ENCODE measurements around the gene FAM177A1. TPM values are rescaled to one million over a fixed set of nuclear protein-coding genes. Genes with fewer than 3 reads are reported as not detected.
A peak's percentile ranks its signal among the peaks of the same experiment; 100 is the strongest.

The FAM177A1 gene
- total and polyA plus RNA-seq, 12 donors = 12.6 to 85.9 (median 44.7) TPM

DNA sequence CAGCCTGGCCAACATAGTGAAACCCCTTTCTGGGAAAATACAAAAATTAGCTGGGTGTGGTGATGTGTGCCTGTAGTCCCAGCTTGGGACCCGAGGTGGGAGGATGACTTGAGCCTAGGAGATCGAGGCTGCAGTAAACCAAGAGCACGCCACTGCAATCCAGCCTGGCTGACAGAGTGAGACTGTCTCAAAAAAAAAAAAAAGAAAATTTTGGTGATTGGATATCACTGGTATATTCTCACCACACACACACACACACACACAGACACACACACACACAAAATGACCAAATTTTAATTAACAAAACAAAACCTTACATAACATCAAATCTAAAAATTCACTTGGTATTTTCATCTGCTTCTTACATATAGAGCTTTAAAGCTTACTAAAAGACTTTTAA is 3.4 kb upstream of the FAM177A1 start:
- Histone ChIP-seq H3K4me1 (replicated peaks in 1 of 2) (peaks cover 10 to 13% of the 10 kb centered on the region in 2 donors), H3K4me3 (no peak overlapping the region), H3K27me3 (no peaks in the 10 kb centered on the region), H3K36me3 (replicated peaks in 1 of 2) (no peaks in the 10 kb centered on the region), H3K27ac (no peak overlapping the region), H3K9me3 (replicated peaks in 1 of 3) (no peaks in the 10 kb centered on the region)
- TF ChIP-seq CTCF (IDR thresholded peaks at IDR 0.05) (no peak), POLR2A (IDR thresholded peaks at IDR 0.05) (no peak)
- no peak for DNase-seq
- WGBS, 4 donors = 84 to 100% (median 90%) methylated on average over 2 to 3 of the region's 3 CpGs
- intact Hi-C loops (cut with DNase I) = no loop called here

DNA sequence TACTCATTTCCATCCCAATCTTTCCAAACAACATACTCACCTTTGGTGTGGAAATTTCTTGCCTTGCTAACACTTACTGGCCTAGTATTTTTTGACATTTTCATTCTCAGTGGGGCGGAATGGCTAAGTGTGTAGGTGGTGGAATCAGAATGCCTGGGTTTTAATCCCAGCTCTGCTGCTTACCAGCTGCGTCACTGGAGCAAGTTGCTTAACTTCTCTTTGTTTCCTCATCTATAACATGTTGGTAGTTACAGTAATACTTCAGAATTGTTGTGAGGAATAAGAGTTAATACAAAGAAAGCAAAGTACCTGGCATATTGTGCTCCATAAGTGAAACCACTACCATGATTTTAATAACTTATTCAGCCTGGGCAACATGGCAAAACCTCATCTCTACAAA is 3.0 kb upstream of the FAM177A1 start:
- TF ChIP-seq POLR2A (IDR thresholded peaks at IDR 0.05) = no peak
- no peak for TF ChIP-seq CTCF (IDR thresholded peaks at IDR 0.05)
- Histone ChIP-seq H3K27ac (no peak overlapping the region), H3K36me3 (replicated peaks in 1 of 2) (no peaks in the 10 kb centered on the region), H3K4me3 (no peak overlapping the region), H3K9me3 (replicated peaks in 1 of 3) (no peaks in the 10 kb centered on the region), H3K27me3 (no peaks in the 10 kb centered on the region), H3K4me1 (replicated peaks in 1 of 2) (peaks cover 14 to 17% of the 10 kb centered on the region in 2 donors)
- DNase-seq = no peak
- WGBS, 4 donors = 94 to 98% (median 95%) methylated on average over 2 of the region's 2 CpGs
- intact Hi-C loops (cut with DNase I) = no loop called here

DNA sequence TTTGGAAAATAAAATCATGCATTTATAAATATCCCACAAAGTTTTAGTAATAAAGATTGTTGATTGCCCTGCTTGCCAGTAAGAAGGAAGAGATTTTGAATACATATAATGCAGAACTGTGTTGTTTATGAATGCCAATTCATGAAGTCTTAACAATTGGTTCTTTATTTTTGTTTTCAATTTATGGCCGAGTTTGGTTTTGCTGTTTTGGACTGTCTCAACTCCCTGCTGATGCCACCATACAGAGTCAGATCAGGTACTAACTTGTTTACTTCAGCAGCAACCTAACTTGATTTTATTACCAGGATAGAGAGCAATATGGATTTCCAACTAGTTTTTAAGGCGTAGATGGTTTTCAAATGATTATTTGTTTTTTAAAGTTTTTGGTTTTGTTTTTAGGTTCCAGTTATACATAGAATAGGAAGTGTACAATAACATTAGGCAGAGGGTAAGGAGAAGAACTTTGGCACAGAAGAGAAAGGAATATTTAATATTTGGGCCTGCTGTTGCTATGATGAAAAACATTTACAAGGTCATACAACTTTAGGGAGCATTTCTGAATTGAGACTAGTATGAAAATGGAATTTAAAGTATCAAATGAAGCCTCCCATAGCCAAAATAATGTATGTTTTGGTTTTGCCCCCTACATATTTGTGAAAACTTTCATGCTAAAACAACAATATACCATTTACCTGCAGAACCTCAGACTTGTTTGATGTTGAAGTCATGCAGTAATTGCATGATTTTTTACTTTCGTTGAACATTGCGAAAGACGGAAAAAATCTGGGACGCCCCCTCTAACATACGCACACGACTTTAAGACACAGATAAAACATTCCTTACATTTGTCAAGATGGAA is 904 bp upstream of the FAM177A1 start:
- Histone ChIP-seq H3K27ac (peak overlapping the region; percentile 75 to 99 (median 98)), H3K36me3 (replicated peaks in 1 of 2) (no peaks in the 10 kb centered on the region), H3K9me3 (replicated peaks in 1 of 3) (no peaks in the 10 kb centered on the region), H3K4me1 (replicated peaks in 1 of 2) (peaks cover 16 to 21% of the 10 kb centered on the region in 2 donors), H3K27me3 (no peaks in the 10 kb centered on the region), H3K4me3 (peak overlapping the region in 3 of 4 donors; percentile 26 to 85 (median 69))
- TF ChIP-seq CTCF (IDR thresholded peaks at IDR 0.05) (no peak), POLR2A (IDR thresholded peaks at IDR 0.05) (no peak)
- 15 to 23% (median 20%) methylated on average over 8 of the region's 8 CpGs for WGBS, 4 donors
- DNase-seq = peak in 2 of 7 donors; percentile 12 to 21
- intact Hi-C loops (cut with DNase I) = no loop called here

DNA sequence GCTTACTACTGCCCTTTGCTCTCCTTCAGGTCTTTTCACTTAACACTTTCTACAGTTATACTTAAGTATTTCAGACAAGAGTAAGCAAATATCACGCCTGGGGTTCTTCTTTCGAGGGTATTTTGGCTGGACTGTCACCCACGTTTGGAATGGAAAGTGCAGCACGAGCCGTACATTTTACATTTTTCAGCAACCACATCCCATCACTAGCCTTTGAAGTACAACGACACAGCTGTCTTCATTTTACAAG is 349 bp upstream of the FAM177A1 start:
- Histone ChIP-seq H3K27me3 (no peaks in the 10 kb centered on the region), H3K9me3 (replicated peaks in 1 of 3) (no peaks in the 10 kb centered on the region), H3K4me3 (peak overlapping the region; percentile 26 to 85 (median 70)), H3K4me1 (replicated peaks in 1 of 2) (peaks cover 21 to 26% of the 10 kb centered on the region in 2 donors), H3K27ac (peak overlapping the region; percentile 75 to 99 (median 98)), H3K36me3 (replicated peaks in 1 of 2) (no peaks in the 10 kb centered on the region)
- intact Hi-C loops (cut with DNase I) = no loop called here
- DNase-seq = no peak
- TF ChIP-seq POLR2A (IDR thresholded peaks at IDR 0.05) (no peak), CTCF (IDR thresholded peaks at IDR 0.05) (no peak)
- WGBS, 4 donors = 0 to 1% (median 0%) methylated on average over 5 to 6 of the region's 6 CpGs
